Measurements from ENCODE around the gene KLHDC4.
"Not testable (repeated sequence)": the region's sequence is repeated elsewhere in the genome, so short reads cannot be mapped to it uniquely, and the experiment has no call there.

Gene KLHDC4

DNA sequence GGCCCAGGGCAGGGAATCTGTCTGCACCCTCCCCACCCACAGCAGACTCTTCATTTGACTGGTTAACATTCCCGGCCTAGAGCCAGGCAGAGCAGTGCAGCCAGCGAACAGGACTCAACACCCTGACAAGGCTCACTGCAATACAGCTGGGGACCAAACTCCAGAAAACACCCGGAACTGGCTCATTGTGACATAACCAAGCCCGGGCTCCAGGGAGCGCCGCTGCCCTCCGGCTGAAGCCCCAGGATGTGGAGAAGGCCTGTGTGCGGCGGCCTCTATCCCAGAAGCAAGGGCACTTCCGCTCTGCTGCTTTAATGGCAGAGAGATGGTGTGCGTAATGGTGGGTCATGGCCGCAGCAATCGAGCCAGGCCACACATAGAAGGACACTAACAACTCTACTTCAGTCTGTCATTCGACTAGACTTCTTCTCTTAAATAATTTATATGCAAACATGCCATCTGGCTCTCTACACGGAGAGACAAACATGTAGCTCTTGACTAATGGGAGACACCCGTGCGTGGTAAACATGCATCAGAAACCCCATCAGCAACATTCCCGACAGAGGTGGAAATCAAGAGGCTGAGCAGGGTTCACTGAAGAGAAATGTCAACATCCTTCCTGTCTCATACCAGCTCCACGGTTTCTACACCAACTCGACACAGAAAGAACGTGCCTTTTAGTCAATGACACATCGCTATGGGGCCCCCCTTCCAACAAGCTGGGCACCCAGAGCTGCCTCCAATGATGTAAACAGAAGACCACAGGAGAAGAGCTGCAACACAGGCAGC, 18.0 kb downstream of the KLHDC4 start:
- DNase-seq, result no peak
- intact Hi-C loops (cut with DNase I), result no loop called here

DNA sequence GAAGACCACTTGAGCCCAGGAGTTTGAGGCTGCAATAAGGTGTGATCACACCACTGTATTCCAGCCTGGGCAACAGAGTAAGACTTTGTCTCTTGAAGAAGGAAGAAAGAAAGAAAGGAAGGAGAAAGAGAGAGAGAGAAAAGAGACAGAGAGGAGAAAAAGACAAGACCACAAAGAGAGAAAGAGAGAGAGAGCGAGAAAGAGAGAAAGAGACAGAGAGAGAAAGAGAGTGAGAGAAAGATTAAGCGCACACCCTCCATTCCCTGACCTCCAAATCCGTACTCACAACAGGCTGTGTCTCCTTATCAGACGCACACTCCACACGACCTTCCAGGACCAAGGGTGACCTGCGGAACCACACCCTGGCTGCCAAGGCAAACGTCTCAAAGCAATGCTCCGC, 19.6 kb downstream of the KLHDC4 start:
- no peak for DNase-seq
- intact Hi-C loops (cut with DNase I), result no loop called here

DNA sequence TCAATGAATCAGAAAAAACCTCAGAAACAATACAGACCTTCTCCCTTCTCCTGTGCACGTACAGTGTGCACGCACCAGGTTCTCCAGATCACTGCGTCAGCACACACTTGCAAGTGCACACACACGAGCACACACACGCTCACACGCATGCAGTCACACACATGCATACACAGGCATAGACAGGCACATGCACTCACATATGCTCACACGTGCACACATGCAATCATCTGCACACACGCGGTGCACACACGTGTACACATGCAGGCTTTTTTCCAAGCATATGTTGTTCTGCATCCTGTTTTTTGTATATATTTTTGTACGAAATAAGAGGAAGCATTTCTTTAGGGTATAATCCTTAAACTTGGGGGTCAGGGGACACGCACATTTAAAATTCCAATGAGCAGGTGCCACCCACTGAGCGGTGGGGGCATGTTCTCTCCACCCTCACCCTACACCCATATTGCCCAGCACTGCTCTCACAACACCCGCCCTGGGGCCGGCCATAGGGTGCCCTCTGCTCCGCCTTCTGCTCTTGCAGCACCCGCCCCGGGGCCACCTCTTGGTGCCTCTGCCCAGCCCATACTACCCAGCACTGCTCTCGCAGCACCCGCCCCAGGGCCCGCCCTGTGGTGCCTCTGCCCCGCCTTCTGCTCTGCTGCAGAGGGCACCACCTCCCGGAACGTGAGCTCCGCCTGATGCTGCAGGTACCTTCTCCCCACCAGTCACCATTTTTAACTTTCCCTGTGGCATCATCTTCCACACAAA, 20.9 kb downstream of the KLHDC4 start:
- intact Hi-C loops (cut with DNase I), result no loop called here
- DNase-seq, result no peak

DNA sequence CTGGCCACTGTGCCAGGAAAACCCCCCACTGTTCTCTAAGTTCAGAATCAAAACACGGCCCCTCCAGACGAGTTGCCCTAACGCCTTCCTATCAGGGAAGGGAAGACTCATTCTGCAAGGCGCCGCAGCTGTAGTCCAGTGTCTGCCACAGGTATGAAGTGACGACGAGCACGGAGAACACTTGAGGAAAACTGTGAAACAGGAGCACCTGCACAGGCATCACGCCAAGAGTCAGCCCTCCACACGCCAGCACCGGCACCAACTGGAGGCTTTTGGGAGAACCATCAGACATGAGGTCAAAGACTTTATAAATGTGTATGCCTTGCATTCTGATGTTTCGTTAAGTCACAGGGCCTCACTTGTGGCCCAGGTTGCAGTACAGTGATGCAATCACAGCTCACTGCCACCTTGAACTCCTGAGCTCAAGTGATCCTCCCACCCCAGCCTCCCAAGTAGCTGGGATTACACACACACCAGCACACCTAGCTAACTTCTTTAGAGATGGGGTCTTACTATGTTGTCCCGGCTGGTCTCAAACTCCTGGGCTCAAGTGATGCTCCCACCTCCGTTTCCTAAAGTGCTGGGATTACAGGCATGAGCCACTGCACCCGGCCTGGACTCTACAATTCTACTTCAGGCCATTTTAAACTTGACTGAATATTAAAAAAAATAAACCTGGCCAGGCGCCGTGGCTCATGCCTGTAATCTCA, 22.9 kb downstream of the KLHDC4 start:
- DNase-seq, result no peak
- intact Hi-C loops (cut with DNase I), result no loop called here

DNA sequence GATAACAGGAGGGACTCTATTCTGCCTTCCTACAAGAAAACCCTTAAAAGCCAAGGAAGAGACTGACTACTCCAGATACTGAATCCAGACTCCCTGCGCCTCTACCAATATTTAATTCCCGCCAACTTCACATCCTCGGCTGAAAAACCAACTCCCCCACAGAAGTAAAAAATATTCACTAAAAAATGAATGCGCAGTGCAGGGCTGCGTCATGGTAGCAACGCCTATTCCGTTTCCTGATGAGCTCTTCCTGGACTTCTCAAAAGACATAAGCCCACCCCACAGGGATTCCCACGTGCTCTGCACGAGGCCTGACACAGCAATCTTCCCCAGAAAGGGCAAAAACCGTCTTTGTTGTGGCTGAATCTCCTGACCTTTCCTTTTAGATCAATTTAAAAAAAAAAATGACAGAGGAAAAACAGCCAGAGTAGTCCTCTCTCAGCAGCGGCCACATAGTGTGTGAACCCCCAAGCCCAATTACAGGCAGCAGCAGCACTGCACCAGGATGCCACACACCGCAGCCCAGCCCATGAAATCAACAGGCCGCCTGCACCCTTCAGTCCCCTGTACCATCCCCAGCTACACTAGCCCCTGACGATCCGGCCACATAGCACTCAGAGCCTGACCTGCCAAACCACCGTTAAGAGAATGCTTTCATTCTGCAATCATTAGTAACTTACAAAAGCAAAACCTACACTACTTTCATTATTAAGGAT, 23.9 kb downstream of the KLHDC4 start:
- intact Hi-C loops (cut with DNase I), result no loop called here
- no peak for DNase-seq

DNA sequence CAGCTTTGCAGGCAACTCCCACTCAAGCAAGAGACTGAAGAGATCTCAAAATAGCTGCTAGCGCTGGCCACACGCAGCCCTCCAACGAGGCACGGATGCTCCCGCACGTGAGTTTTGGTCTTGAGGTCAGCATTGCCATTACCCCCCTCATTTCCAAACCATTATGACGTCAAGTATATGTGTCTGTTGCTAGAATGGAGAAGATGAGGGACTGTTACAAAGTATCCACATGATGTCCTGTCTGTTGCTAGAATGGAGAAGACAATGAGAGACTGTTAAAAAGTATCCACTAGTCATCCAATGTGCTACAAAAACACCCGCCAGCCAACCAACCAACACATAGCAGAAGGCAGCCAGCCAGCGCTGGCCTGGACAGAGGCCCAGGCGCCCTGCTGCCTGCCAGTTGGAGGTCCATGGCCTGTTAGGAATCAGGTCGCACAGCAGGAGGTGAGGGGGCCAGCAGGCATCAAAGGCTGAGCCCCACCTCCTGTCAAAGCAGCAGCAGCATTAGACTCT, 24.8 kb downstream of the KLHDC4 start:
- DNase-seq, result peak; percentile 61 to 97 (median 74)
- intact Hi-C loops (cut with DNase I), result no loop called here

DNA sequence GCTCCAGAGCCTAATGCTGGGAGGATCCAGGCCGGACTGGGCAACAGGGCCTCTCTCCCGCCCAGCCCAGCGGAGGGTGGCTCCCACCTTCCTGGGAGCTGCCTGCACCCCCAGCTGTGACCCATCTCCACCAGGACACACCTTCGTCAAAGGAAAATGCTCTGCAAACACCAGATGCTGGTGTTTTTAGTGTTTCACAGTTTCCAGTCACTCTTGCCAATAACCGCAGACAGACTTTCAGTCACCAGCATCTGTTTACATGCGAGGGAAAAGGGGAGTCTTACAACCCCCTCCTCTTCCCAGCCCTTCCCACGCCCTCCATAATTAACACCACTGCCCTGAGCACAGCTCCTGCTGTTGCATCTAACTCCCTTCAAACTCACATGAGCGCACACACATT, 25.3 kb downstream of the KLHDC4 start:
- DNase-seq, result peak in 1 of 10 donors; percentile 7
- intact Hi-C loops (cut with DNase I), result no loop called here

DNA sequence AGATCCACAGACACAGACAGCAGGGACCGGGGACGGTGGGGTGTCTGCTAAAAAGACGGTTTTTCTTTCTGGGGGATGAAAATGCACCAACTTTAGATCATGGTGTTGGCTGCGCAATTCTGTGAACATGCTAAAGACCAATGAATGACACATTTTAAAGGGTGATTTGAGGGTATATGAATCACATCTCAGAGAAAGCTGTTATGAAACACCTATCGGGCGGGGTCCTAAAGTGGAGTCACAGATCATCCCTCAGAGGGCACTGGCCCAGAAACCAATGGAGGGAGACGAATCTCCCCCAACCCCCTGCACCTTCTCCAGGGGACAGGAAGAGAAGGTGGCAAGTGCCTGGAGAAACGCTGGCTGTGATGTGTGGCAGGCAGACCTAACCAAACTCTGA, 26.0 kb downstream of the KLHDC4 start:
- DNase-seq, result no peak
- intact Hi-C loops (cut with DNase I), result no loop called here

DNA sequence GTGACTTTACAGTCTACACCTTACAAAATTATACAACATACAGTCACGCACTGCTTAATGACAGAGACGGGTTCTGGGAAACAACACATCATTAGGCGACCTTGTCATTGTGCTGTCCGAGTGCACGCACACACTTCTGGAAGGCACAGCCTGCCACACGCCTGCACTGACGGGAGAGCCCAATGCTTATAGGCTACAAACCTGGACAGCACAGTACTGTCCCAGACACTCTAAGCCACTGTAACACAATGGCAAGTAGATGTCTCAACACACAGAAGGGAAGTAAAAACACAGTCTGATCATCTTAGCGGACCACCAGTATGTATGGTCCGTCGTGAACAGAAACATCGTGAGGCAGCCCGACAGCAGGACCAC, 29.8 kb downstream of the KLHDC4 start:
- DNase-seq, result no peak
- intact Hi-C loops (cut with DNase I), result no loop called here

DNA sequence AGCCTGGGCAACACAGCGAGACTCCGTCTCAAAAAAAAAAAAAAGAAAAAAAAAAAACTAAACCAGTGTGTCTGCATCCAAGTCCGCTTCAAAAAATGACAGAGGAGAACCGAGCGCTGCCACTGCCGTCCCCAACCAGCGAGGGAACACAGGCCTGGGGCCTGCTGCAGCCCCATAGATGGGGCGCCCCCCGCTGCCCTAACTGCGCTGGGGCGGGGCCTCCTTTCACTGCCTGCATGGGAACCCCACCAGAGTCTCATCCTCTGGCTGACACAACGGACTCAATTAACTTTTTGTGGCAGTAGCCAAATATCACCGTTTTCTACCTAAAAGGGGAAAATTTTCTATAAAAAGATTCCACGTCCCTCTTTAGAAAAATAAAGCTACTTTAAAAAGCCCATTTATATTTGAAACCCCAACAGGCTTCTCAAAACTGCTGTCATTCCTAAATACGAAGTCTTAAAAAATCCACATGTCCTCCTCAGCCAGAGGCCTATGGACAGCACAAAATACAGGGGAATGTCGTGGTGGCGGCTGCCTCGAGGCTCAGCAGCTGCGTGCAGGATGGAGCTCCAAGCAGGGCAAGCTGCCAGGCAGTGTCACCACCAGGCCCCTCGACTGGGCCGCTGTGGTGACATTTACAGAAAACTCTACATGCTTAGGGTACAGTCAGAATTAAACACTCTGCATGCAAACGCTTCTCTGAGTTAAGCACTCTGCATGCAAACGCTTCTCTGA, 30.3 kb downstream of the KLHDC4 start:
- intact Hi-C loops (cut with DNase I), result no loop called here
- no peak for DNase-seq

DNA sequence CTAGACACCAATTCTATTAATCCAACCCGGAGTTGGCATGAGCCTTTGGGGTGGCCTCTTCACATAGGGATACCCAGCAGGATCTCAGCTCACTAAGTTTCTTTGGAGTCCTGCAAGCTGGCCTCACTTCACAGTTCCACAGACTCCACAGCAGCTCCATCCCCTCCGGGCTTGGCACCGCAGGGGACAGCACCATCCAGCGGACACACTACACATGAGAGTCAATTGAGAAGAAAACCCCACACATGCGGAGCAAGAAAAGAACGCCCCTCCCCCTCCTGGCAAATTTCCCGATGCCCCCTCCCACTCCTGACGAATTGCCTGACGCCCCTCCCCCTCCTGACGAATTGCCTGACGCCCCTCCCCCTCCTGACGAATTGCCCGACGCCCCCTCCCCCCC, 31.1 kb downstream of the KLHDC4 start:
- no peak for DNase-seq
- intact Hi-C loops (cut with DNase I), result no loop called here

DNA sequence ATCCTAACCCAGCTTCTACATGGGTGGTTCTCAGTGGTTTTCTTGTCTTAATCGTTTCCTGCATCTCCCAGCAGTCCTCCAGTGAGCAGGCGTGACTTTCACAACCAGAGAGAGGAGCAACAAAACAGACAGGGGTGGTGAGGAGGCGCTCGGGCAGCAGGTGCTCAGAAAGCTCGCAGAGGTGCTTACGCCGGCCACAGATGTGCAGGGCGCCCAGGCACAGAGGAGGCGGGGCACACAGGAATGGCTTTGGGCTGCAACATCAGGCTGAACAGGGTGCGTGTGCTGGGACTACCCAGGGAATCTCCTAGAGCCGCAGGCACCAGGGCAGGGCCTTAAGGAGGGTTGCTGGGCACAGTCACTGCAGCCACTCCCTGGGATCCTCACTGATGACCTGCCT, 32.6 kb downstream of the KLHDC4 start:
- intact Hi-C loops (cut with DNase I), result no loop called here
- DNase-seq, result no peak

DNA sequence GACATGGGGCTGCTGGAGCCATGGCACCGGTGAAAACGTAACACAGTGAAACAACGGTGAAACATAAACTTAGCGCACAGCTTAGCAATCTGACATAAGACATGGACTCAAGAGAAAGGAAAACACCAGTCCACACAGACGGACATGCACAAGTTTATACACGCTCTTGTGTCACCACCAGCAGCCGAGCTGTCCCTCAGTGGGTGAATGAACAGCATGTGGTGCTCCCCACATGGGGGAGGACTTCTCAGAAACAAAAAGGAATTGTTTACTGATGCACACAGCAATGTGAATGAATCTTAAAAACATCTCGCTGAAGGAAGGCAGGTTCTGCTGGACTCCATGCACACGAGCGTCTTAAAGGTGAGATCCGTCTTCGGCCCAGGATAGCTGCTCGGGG, 34.2 kb downstream of the KLHDC4 start:
- intact Hi-C loops (cut with DNase I), result no loop called here
- no peak for DNase-seq

DNA sequence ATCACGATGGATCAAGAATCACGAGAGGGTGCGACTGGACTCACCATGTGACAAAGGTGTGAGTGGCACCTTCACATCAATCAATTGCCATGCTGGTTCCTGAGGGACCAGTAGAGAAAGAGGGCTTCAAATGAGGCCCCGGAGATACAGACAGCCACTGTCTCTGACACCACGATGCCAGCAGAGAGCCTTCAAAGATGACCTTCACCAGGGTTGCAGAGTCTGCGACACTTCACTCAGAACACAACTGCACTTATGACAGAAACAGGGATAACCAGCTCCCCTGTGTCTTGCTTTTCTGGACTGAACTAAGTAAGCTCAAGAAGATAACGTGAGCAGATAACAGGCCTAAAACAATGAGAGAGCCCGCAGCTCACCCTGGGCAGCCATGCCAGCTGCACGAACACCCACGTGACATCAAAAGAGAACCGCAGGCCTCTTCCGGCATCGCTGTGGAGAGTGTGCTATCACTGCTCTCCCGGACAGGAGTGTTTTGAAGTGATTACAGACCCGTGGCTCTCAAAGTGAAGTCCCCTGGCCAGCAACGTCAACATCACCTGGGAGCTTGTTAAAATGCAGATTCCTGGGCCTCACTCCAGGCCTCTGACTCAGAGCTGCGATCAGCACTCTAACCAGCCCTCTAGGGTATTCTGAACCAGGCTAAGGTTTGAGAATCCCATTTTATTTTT, 36.4 kb downstream of the KLHDC4 start:
- no peak for DNase-seq

DNA sequence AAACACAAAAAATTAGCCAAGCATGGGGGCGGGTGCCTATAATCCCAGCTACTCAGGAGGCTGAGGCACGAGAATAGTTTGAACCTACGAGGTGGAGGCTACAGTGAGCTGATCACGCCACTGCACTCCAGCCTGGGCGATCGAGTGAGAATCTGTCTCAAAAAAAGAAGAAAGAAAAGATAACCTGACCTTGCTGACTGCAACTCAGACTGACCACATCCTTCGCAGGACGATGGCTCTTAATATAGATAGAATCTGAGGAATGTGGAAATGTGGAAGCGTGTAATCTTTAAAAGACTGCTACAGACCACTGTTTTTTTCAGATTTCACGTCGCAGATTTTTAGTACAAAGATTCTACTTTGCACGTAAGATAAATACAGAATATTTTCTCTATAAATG, 37.8 kb downstream of the KLHDC4 start:
- DNase-seq, result no peak
- intact Hi-C loops (cut with DNase I), result no loop called here

More for the DNA sequence above, 36.4 kb downstream of the KLHDC4 start:
- intact Hi-C loops (cut with DNase I), result no loop called here

DNA sequence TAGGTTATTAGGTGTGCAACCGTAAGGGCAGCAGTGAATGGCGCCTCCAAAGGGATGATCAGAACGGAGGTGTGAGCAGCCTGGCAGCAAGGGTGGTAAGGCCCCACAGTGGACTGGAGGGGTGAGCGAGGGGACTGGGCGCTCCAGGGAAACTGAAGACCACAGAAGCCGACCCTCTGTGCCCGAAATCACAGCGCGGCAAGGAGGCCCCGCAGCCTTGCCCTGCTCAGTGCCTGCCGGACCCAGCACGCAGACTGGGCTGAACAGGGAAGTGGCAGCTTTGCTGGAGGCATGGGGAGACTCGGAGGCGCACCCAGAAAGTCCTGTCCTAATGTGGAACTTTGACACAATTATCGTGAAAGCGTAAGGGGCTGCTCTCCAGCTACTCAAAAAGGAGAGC, 38.4 kb downstream of the KLHDC4 start:
- intact Hi-C loops (cut with DNase I), result no loop called here
- DNase-seq, result no peak

DNA sequence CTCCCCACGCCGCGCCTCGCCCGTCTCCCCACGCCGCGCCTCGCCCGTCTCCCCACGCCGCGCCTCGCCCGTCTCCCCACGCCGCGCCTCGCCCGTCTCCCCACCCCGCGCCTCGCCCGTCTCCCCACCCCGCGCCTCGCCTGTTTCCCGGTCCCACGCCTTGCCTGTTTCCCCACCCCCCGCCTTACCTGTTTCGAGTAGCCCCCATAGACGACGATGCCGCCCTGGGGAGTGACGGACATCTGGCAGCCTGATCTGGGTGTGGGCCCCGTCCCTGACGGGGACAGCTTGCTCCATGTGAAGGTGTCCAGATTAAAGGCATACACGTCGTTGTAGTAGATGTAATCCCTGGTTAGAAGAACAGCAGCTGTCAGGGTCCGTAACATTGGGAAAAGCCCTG, 39.2 kb downstream of the KLHDC4 start:
- peak in 1 of 10 donors; percentile 42 for DNase-seq
- intact Hi-C loops (cut with DNase I), result not testable (repeated sequence)

DNA sequence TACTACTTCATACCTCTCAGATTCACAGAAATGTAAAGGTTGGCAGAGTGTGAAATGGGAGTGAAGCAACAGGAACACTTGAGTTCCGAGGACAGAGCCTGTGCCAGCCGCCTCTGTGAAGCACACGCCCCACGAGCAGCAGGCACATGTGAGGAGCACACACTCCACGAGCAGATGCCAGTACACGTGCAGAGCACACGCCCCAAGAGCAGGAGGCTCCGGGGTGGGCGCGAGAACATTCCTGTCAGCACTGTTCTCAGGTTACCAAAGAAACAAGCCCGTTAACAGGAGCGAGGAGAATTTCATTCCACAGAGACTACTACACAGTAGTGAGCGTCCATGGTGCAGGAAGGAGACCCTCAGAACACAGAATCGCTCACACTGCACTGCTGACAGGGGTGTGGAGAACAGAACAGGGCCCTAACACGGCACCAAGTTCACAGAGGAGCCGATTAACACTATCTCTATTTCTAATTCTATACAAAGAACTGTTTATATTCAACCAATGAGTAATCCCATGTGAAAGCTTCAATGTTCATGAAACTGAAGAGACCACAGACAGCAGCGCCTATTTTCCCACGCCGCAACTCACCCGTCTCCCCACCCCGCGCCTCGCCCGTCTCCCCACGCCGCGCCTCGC, 40.1 kb downstream of the KLHDC4 start:
- peak in 3 of 10 donors; percentile 6 to 91 (median 70) for DNase-seq
- intact Hi-C loops (cut with DNase I), result no loop called here

Measured in posterior cingulate gyrus (tissue), 11 donors.